ENCODE measurements around the gene FAM163B.

Gene FAM163B

DNA sequence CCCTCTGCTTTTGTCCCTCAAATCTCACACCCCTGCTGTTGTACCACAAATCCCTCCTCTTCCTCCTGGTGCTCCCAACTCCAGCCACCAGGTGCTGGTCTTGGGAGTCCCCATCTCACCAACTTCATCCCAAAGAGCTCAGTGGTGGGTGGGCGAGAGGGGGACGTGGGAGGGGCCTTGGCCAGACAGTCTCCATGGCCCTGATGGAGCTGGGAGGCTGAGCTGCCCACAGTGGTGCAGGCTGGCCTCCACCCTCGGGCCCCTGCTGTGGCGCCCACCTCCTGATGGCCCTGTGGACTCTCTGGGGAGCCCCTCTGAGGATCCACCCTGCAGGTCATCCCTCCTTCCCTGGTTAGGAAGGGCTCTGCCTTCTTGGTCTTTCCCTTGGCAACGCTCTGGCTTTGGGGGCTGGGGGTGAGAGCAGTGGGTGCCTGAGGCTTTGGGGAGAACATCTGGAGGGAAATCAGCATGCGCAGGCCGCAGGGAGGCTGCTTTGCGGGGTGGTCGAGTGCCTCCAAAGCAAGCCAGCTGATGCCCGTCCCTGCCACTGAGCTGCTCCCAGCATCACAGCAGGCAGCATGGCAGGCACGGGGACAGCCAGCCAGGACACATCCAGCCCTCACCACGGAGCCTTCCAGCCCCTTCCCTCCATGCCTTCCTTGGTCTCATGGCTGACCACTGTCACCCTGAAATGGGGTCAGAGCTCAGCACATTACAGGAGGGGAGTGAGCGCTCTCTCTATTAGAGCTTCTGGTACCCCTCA is 7.6 kb upstream of the FAM163B start:
- Mint-ChIP-seq H3K36me3 (ENCODE audit: low read depth) (no peaks in the 10 kb centered on the region), H3K4me3 (no peak overlapping the region), H3K4me1 (no peaks in the 10 kb centered on the region), H3K9me3 (peaks cover 5% of the 10 kb centered on the region), H3K27ac (no peak overlapping the region), H3K27me3 (ENCODE audit: low read depth) (peaks cover 82% of the 10 kb centered on the region)
- TF ChIP-seq, protein P1, sequence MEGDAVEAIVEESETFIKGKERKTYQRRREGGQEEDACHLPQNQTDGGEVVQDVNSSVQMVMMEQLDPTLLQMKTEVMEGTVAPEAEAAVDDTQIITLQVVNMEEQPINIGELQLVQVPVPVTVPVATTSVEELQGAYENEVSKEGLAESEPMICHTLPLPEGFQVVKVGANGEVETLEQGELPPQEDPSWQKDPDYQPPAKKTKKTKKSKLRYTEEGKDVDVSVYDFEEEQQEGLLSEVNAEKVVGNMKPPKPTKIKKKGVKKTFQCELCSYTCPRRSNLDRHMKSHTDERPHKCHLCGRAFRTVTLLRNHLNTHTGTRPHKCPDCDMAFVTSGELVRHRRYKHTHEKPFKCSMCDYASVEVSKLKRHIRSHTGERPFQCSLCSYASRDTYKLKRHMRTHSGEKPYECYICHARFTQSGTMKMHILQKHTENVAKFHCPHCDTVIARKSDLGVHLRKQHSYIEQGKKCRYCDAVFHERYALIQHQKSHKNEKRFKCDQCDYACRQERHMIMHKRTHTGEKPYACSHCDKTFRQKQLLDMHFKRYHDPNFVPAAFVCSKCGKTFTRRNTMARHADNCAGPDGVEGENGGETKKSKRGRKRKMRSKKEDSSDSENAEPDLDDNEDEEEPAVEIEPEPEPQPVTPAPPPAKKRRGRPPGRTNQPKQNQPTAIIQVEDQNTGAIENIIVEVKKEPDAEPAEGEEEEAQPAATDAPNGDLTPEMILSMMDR (IDR thresholded peaks at IDR 0.05; ENCODE audit: unreplicated experiment in 3 of 3) = no peak

- Mint-ChIP-seq H3K4me1 (no peaks in the 10 kb centered on the region), H3K27ac (no peak overlapping the region), H3K27me3 (ENCODE audit: low read depth) (peaks cover 83% of the 10 kb centered on the region), H3K9me3 (peaks cover 5% of the 10 kb centered on the region), H3K4me3 (no peak overlapping the region), H3K36me3 (ENCODE audit: low read depth) (no peaks in the 10 kb centered on the region)
- TF ChIP-seq, protein P1 (IDR thresholded peaks at IDR 0.05; ENCODE audit: unreplicated experiment in 3 of 3) = no peak
Observed at GRCh38 chr9:133615606-133616188, 6.5 kb upstream of the FAM163B start.

GRCh38 chr9:133615186-133615585 is 6.0 kb upstream of the FAM163B start:
- H3K27ac Mint-ChIP-seq = no peak overlapping the region
- H3K4me1 Mint-ChIP-seq = no peaks in the 10 kb centered on the region
- H3K4me3 Mint-ChIP-seq = no peak overlapping the region
- H3K9me3 Mint-ChIP-seq = peaks cover 5% of the 10 kb centered on the region
- H3K27me3 Mint-ChIP-seq (ENCODE audit: low read depth) = peaks cover 85% of the 10 kb centered on the region
- TF ChIP-seq, protein P1 (IDR thresholded peaks at IDR 0.05; ENCODE audit: unreplicated experiment in 3 of 3) = no peak
- no peaks in the 10 kb centered on the region for H3K36me3 Mint-ChIP-seq (ENCODE audit: low read depth)

DNA sequence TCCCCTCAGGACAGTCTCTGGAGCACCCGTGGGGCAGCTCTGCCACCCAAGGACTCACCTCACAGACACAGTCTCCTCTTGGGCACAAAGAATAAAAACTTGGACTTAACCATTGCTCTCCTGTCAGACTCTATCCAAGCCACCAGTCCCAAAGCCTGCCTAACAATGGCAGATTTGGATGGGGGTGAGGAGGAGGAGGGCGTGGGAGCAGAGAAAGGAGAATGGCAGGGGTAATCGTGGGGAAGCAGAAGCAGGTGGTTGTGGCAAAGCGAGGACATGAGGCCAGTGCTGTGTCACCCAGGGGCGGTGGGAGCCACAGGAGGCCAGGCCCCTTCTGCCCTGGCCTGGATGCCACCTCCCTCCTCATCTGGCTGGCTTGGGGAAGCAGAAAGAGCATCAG is 5.5 kb upstream of the FAM163B start:
- Mint-ChIP-seq H3K27me3 (ENCODE audit: low read depth) (peaks cover 85% of the 10 kb centered on the region), H3K4me3 (no peak overlapping the region), H3K9me3 (peaks cover under 1% of the 10 kb centered on the region), H3K27ac (no peak overlapping the region), H3K36me3 (ENCODE audit: low read depth) (no peaks in the 10 kb centered on the region), H3K4me1 (no peaks in the 10 kb centered on the region)
- TF ChIP-seq, protein P1 (IDR thresholded peaks at IDR 0.05; ENCODE audit: unreplicated experiment in 3 of 3) = no peak

- TF ChIP-seq, protein P1 (IDR thresholded peaks at IDR 0.05; ENCODE audit: unreplicated experiment in 3 of 3) = no peak
Observed at GRCh38 chr9:133614056-133614455, 4.9 kb upstream of the FAM163B start.

DNA sequence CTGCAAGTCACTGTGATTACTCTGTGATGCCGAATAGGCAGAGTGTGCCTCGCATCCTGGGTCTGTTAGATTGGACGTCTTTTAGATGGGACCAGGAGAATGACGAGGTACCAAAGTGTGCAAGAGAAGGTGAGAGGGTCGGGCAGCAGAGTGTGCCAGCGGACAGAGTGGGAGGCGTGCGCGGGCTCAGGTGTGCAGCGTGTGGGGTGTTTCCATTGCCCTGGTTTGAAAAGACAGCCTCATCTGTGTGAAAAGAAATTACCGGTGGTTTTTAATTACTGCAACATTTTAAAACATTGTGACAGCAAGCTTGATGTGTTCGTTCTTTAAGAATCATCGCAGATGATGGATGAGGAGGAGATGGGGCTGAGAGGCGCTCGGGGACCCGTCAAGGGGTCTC is 4.2 kb upstream of the FAM163B start:
- Mint-ChIP-seq H3K36me3 (ENCODE audit: low read depth) (no peaks in the 10 kb centered on the region), H3K4me3 (no peak overlapping the region), H3K27ac (no peak overlapping the region), H3K9me3 (no peaks in the 10 kb centered on the region), H3K27me3 (ENCODE audit: low read depth) (peaks cover 81% of the 10 kb centered on the region), H3K4me1 (no peaks in the 10 kb centered on the region)
- TF ChIP-seq, protein P1 (IDR thresholded peaks at IDR 0.05; ENCODE audit: unreplicated experiment in 3 of 3) = no peak

More at GRCh38 chr9:133614056-133614455, 4.9 kb upstream of the FAM163B start:
- Mint-ChIP-seq H3K4me3 (no peak overlapping the region), H3K27ac (no peak overlapping the region), H3K9me3 (no peaks in the 10 kb centered on the region), H3K27me3 (ENCODE audit: low read depth) (peaks cover 84% of the 10 kb centered on the region), H3K36me3 (ENCODE audit: low read depth) (no peaks in the 10 kb centered on the region), H3K4me1 (no peaks in the 10 kb centered on the region)

Data from nephron (organoid).